Nephron progenitor cell (in vitro differentiated cells): Measurements from ENCODE around the gene ADARB2.

Experiments
- DNase-seq: peaks from one replicate; pipeline ENCODE4 v3.0.0; 2021
- H3K27ac Mint-ChIP-seq: 2 replicates; pipeline ENCODE4 v1.8.0; 2021; ENCODE audit warnings: mild to moderate bottlenecking, moderate library complexity, mixed read lengths
- H3K27me3 Mint-ChIP-seq: 2 replicates; pipeline ENCODE4 v1.8.0; 2021; ENCODE audit warnings: mild to moderate bottlenecking, low read depth, mixed read lengths; ENCODE audit not compliant: poor library complexity
- H3K36me3 Mint-ChIP-seq: 2 replicates; pipeline ENCODE4 v1.8.0; 2021; ENCODE audit warnings: low read depth, mixed read lengths
- H3K4me1 Mint-ChIP-seq: 2 replicates; pipeline ENCODE4 v1.8.0; 2021; ENCODE audit warnings: mixed read lengths
- H3K4me3 Mint-ChIP-seq: 2 replicates; pipeline ENCODE4 v1.8.0; 2021; ENCODE audit warnings: mild to moderate bottlenecking, moderate library complexity, mixed read lengths
- H3K9me3 Mint-ChIP-seq: 2 replicates; pipeline ENCODE4 v1.8.0; 2021; ENCODE audit warnings: mild to moderate bottlenecking, moderate library complexity, mixed read lengths
- TF ChIP-seq, protein P1 (sequence below): fragments of 200-600 bp; sonication (generic); IDR thresholded peaks from 2 replicates; pipeline ENCODE4 v1.5.0; 2021; ENCODE audit warnings: antibody characterized with exemption

ADARB2 gene

GRCh38 chr10:1209355-1209979, 527.9 kb downstream of the ADARB2 start:
- no peak overlapping the region for H3K27ac Mint-ChIP-seq

DNA sequence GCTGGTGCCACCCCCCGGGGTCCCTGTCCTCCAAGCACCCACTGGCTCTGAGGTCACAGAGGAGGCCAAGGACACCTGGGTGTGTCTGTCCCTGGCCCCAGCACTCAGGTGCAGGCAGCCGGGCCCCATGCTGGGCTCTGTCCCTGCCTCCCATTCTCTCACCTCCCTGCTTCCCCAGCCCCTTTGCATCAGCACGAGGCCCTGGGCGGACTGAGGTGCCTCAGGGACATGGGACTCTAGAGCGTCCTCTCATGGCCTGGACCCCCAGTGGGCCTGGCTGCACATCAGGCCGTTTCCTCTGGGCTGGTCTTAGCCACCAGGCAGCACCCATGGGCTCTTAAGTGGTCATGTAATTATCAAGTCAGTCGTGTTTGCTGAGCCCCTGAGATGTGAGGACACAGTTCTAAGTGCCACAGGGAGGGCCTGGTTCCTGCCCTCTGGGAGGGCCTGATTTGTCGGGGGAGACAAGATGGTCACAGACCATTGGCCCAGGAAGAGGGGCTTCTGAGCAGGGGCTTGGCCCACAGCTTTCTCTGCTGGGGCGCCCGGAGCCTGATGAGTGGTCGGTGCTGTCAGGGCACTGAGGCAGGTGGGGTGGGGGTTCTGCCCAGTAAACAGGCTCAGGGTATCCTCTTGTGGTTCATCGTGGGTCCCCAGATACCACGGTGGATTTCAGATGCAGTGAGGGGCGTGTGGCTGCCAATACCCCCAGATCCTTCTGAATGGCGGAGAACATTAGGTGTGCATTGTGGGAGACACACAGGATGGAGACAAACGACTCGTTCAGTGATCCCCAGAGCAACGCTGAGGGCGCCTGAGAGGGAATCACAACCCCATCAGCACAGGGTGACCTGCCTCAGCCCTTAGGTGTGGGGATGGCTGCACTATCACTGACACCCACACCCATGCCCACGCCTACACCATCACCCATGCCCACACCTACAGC, 528.7 kb downstream of the ADARB2 start:
- Mint-ChIP-seq H3K9me3 (no peaks in the 10 kb centered on the region), H3K27ac (no peak overlapping the region), H3K4me1 (peaks cover 5% of the 10 kb centered on the region), H3K36me3 (no peaks in the 10 kb centered on the region), H3K27me3 (no peaks in the 10 kb centered on the region), H3K4me3 (no peak overlapping the region)
- no peak for DNase-seq
- TF ChIP-seq, protein P1, sequence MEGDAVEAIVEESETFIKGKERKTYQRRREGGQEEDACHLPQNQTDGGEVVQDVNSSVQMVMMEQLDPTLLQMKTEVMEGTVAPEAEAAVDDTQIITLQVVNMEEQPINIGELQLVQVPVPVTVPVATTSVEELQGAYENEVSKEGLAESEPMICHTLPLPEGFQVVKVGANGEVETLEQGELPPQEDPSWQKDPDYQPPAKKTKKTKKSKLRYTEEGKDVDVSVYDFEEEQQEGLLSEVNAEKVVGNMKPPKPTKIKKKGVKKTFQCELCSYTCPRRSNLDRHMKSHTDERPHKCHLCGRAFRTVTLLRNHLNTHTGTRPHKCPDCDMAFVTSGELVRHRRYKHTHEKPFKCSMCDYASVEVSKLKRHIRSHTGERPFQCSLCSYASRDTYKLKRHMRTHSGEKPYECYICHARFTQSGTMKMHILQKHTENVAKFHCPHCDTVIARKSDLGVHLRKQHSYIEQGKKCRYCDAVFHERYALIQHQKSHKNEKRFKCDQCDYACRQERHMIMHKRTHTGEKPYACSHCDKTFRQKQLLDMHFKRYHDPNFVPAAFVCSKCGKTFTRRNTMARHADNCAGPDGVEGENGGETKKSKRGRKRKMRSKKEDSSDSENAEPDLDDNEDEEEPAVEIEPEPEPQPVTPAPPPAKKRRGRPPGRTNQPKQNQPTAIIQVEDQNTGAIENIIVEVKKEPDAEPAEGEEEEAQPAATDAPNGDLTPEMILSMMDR, result no peak

More at GRCh38 chr10:1209355-1209979, 527.9 kb downstream of the ADARB2 start:
- Mint-ChIP-seq H3K36me3 (no peaks in the 10 kb centered on the region), H3K4me1 (peaks cover 5% of the 10 kb centered on the region), H3K9me3 (no peaks in the 10 kb centered on the region), H3K4me3 (no peak overlapping the region), H3K27me3 (no peaks in the 10 kb centered on the region)
- DNase-seq, result no peak
- TF ChIP-seq, protein P1, result no peak

- H3K27ac Mint-ChIP-seq, result no peak overlapping the region
- H3K36me3 Mint-ChIP-seq, result no peaks in the 10 kb centered on the region
- no peak overlapping the region for H3K4me3 Mint-ChIP-seq
- peaks cover 5% of the 10 kb centered on the region for H3K4me1 Mint-ChIP-seq
- TF ChIP-seq, protein P1, result no peak
- H3K27me3 Mint-ChIP-seq, result no peaks in the 10 kb centered on the region
- H3K9me3 Mint-ChIP-seq, result no peaks in the 10 kb centered on the region
- no peak for DNase-seq
Measured at GRCh38 chr10:1206601-1207000, 530.7 kb downstream of the ADARB2 start.

DNA sequence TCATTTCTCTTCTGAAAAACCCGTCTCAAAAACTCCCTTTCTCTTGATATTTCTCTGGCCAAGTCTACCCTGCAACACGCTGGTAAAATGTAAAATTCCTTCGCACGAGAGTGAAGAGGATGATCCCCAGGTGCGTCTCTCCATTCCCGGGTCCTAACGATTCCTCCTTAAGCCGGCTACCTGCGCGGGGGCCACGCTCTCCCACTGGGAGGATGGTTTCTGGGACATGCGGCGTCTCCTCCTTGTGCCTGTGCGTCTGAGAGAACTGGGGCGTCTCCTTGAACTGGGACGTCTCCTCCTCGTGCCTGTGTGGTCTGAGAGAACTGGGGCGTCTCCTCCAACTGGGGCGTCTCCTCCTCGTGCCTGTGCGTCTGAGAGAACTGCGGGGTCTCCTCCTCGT, 531.2 kb downstream of the ADARB2 start:
- H3K27me3 Mint-ChIP-seq, result peaks cover 2% of the 10 kb centered on the region
- no peaks in the 10 kb centered on the region for H3K9me3 Mint-ChIP-seq
- TF ChIP-seq, protein P1, result no peak
- no peak overlapping the region for H3K4me3 Mint-ChIP-seq
- H3K27ac Mint-ChIP-seq, result no peak overlapping the region
- H3K36me3 Mint-ChIP-seq, result no peaks in the 10 kb centered on the region
- DNase-seq, result no peak
- H3K4me1 Mint-ChIP-seq, result peaks cover 3% of the 10 kb centered on the region

- H3K27ac Mint-ChIP-seq, result no peak overlapping the region
- no peak for DNase-seq
- TF ChIP-seq, protein P1, result no peak
- H3K27me3 Mint-ChIP-seq, result peaks cover 5% of the 10 kb centered on the region
- no peaks in the 10 kb centered on the region for H3K4me1 Mint-ChIP-seq
- H3K36me3 Mint-ChIP-seq, result no peaks in the 10 kb centered on the region
- H3K4me3 Mint-ChIP-seq, result no peak overlapping the region
- no peaks in the 10 kb centered on the region for H3K9me3 Mint-ChIP-seq
Measured at GRCh38 chr10:1205450-1206030, 531.8 kb downstream of the ADARB2 start.
